Erythroblast (primary cell): ENCODE measurements around the gene GPATCH2L.

Experiments used
- GATA1 ChIP-seq: IDR thresholded peaks from 2 replicates; pipeline ENCODE4 v1.6.1; 2011; ENCODE audit warnings: low read depth, mild to moderate bottlenecking, control low read depth, low read length, moderate library complexity
- POLR2A ChIP-seq: IDR thresholded peaks from 2 replicates; pipeline ENCODE4 v1.6.1; 2011; ENCODE audit warnings: mild to moderate bottlenecking, low read length

DNA sequence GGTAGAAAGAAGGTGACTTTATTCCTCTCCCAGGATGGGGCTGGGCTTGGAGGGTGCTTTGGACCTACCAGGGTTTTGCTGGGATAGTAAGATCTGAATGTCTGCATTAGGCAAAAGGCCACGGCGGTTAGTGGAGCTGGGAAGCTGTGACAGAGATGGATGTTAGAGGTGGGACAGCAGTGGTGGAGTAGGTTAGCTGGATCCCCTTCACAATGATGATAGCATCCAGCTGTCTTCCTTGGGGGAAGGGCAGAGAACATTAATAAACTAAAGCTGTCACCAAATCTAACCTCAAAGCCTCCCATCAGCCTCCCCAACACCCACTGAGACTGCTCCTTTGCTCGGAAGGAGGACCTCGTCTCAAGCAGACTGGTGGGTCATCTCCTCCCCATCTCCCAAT lies 104.8 kb downstream of the GPATCH2L start:
- TF ChIP-seq POLR2A (no peak), GATA1 (no peak)
